Heart right ventricle (tissue), 16 donors: ENCODE results near the gene MACO1. TPM values are rescaled to one million over a fixed set of nuclear protein-coding genes. Genes with fewer than 3 reads are reported as not detected.

ENCODE experiments used
- ATAC-seq, 8 donors: fragments of 200-7000 bp; cut with Tn5 transposase; one replicate each; pipeline ENCODE4 v1.9.1; 2020; ENCODE audit warnings: mild to moderate bottlenecking in 8 of 8, moderate library complexity in 8 of 8, moderate number of reproducible peaks in 1 of 8
- DNase-seq, 2 donors: peaks; one replicate each; pipeline ENCODE4 v3.0.0-alpha.2; 2020
- H3K27ac ChIP-seq, 10 donors: fragments of 200-600 bp; sonication (generic) in 2 of 10; one replicate each; pipeline versions ENCODE4 v1.5.0 to v1.8.0; 2020 to 2022; ENCODE audit warnings: mild to moderate bottlenecking in 3 of 10
- H3K27me3 ChIP-seq, 7 donors: fragments of 200-600 bp; one replicate each; pipeline ENCODE4 v1.8.0; 2021 to 2022; ENCODE audit warnings: mild to moderate bottlenecking in 2 of 7
- H3K36me3 ChIP-seq, 9 donors: fragments of 200-600 bp; sonication (generic) in 1 of 9; one replicate each; pipeline versions ENCODE4 v1.5.0 to v1.8.0; 2020 to 2022; ENCODE audit warnings: mild to moderate bottlenecking in 2 of 9
- H3K4me1 ChIP-seq, 9 donors: fragments of 200-600 bp; sonication (generic) in 1 of 9; one replicate each; pipeline versions ENCODE4 v1.5.0 to v1.8.0; 2020 to 2022; ENCODE audit warnings: mild to moderate bottlenecking in 4 of 9
- H3K4me3 ChIP-seq, 10 donors: fragments of 200-600 bp; sonication (generic) in 2 of 10; one replicate each; pipeline versions ENCODE4 v1.5.0 to v1.8.0; 2020 to 2022; ENCODE audit warnings: mild to moderate bottlenecking in 7 of 10, moderate library complexity in 2 of 10
- H3K9me3 ChIP-seq, 11 donors: fragments of 200-600 bp in 10 of 11; sonication (generic) in 2 of 11; one replicate each; pipeline versions ENCODE4 v1.5.0 to v1.8.0; 2013 to 2022; ENCODE audit warnings: mild to moderate bottlenecking in 2 of 11, control low read depth in 1 of 11, moderate library complexity in 1 of 11
- CTCF ChIP-seq, 9 donors: fragments of 200-600 bp; sonication (generic) in 2 of 9; IDR thresholded peaks; one replicate each; pipeline versions ENCODE4 v1.5.0 to v1.8.0; 2021 to 2022; ENCODE audit warnings: antibody characterized with exemption in 9 of 9, mild to moderate bottlenecking in 5 of 9, moderate library complexity in 1 of 9
- WGBS, 2 donors: extraction: QIAGEN DNeasy Blood & Tissue Kit; methylation state at CpG; one replicate each; pipeline ENCODE4 v1.1.7; 2013; ENCODE audit warnings: inconsistent platforms in 1 of 2; 5-methylcytosine and 5-hydroxymethylcytosine counted together
- intact Hi-C, 10 donors: fragments of 100-400 bp; cut with DNase I; formaldehyde crosslinking; loops; one replicate each; pipeline versions ENCODE4 v1.11.1 to v1.14.2; 2022
- polyA plus RNA-seq, 2 donors: library from polyadenylated mRNA; stranded (reverse); fragments of 200-250 nt; gene quantifications; one replicate each; pipeline ENCODE4 v1.2.3, GENCODE V29; 2013
- total RNA-seq, 10 donors: library from RNA; stranded (reverse); fragmentation: NEBNext Ultra II Directional in 3 of 10; extraction: Animal tissue kit (Norgen Biotek cat#: 25700) in 3 of 10; gene quantifications; one replicate each; pipeline versions ENCODE4 v1.2.1 to v1.2.4, GENCODE V29; 2021 to 2023
- donor health status: Arrhythmogenic right ventricular cardiomyopathy.
- donor health status: ischemic (EF 13 %, LVEDD 7.1; RV severe dilation, severe dysfunction).
- donor health status: healthy with polysubstance abuse.
- donor health status: DM: no; HTN: yes; CAD: no.
- donor health status: DM: no; HTN: no; CAD: no.
- donor health status: ischemic (EF 25% LVEDD 6.9; RV normal size, moderate dysfunction).
- donor health status: ischemic (EF 25% LVEDD 5.7; RV mildly dilated, moderate dysfunction).
- donor health status: healthy.
- donor health status: DM: yes; HTN: yes; CAD: no.
- donor health status: Ischemic cardiomyopathy.
- donor health status: ischemic (EF 35%, LVEDD 5.7; RV mildly dilated, moderate dysfunction).
- donor health status: nonischemic (EF 11% LVEDD 7.7; RV severe dilation, severe dysfunction).
- donor health status: DM: yes; HTN: yes; CAD: no.
- donor health status: PGD.
- donor health status: ischemic (EF 29% LVEDD 5.4; RV normal size, mild dysfunction).
- donor health status: nonischemic (EF 23%, LVEDD 6.1; RV moderate dilation, normal function).

Gene MACO1
- total and polyA plus RNA-seq, 12 donors: 8.7 to 15.5 (median 13.2) TPM

GRCh38 chr1:25468033-25468432 lies 37.3 kb downstream of the MACO1 start:
- DNase-seq: no peak
- TF ChIP-seq CTCF (IDR thresholded peaks at IDR 0.05): no peak
- intact Hi-C loops: loop anchor here in 1 of 10 donors (5.0 kb wide), 1 partner anchor 36 kb away; the partner anchor contains the start of gene MACO1
- H3K27me3 ChIP-seq: no peaks in the 10 kb centered on the region
- H3K27ac ChIP-seq: peak overlapping the region in 9 of 10 donors; percentile 10 to 66 (median 36)
- no peak overlapping the region for H3K4me3 ChIP-seq
- peak; percentile 49 to 86 (median 83) for ATAC-seq
- peaks cover 0 to 19% (median 0%) of the 10 kb centered on the region in 9 donors for H3K36me3 ChIP-seq
- H3K9me3 ChIP-seq: no peaks in the 10 kb centered on the region
- peaks cover 0 to 60% (median 39%) of the 10 kb centered on the region in 9 donors for H3K4me1 ChIP-seq

DNA sequence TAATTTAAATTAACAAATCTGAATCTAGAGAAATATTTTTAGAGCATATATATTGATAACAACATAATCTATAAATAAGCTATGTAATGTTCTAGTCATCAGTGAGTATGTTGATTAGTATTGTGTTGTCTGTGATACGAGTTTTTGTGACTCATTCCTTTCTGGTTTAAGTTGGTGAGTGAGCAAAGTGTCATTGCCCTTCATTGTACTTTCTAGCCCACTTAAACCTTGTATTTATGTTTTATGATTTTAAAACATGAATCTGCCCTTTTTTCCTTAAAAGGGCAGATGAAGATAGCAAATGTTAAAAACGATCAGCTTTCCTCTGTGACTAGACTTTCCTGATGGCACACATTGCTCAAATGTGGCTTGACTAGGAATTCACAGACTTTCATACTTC lies 38.5 kb downstream of the MACO1 start:
- no peak for DNase-seq
- no peak for ATAC-seq
- intact Hi-C loops: loop anchor here in 1 of 10 donors (5.0 kb wide), 1 partner anchor 37 kb away; the partner anchor contains the start of gene MACO1
- no peak overlapping the region for H3K4me3 ChIP-seq
- no peaks in the 10 kb centered on the region for H3K27me3 ChIP-seq
- no peaks in the 10 kb centered on the region for H3K9me3 ChIP-seq
- TF ChIP-seq CTCF (IDR thresholded peaks at IDR 0.05): no peak
- H3K36me3 ChIP-seq: peaks cover 0 to 12% (median 0%) of the 10 kb centered on the region in 9 donors
- WGBS, 2 donors: 74 to 87% methylated on average over 2 of the region's 2 CpGs
- peaks cover 0 to 62% (median 44%) of the 10 kb centered on the region in 9 donors for H3K4me1 ChIP-seq
- peak overlapping the region in 5 of 10 donors; percentile 34 to 66 (median 39) for H3K27ac ChIP-seq

DNA sequence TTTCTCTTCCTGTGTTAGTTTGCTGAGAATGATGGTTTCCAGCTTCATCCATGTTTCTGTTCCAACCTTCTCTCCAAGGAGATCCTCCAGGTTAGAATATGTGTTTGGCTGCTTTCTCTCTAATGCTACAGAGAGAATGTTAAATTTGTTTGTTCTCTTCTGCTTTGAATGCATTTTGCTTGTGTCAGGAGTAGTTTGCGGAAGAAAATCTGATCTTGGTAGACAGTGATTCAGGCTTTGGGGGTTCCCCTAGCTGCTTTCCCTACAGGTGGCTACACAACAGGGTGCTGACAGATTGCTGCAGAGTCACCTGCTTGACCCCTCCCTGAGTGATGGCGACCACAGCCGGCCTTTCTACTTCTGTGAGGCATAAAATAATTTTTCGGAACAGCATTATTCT lies 41.8 kb downstream of the MACO1 start:
- intact Hi-C loops: loop anchor here in 1 of 10 donors (5.0 kb wide), 1 partner anchor 40 kb away; the partner anchor contains the start of gene MACO1
- no peak overlapping the region for H3K4me3 ChIP-seq
- TF ChIP-seq CTCF (IDR thresholded peaks at IDR 0.05): no peak
- no peaks in the 10 kb centered on the region for H3K27me3 ChIP-seq
- no peaks in the 10 kb centered on the region for H3K9me3 ChIP-seq
- H3K4me1 ChIP-seq: peaks cover 0 to 71% (median 49%) of the 10 kb centered on the region in 9 donors
- 79 to 82% methylated on average over 4 of the region's 4 CpGs for WGBS, 2 donors
- peaks cover 0 to 11% (median 0%) of the 10 kb centered on the region in 9 donors for H3K36me3 ChIP-seq
- DNase-seq (no peak), ATAC-seq (no peak)
- no peak overlapping the region for H3K27ac ChIP-seq

- H3K27me3 ChIP-seq: no peaks in the 10 kb centered on the region
- 88 to 96% methylated on average over 1 of the region's 1 CpG for WGBS, 2 donors
- no peak overlapping the region for H3K4me3 ChIP-seq
- TF ChIP-seq CTCF (IDR thresholded peaks at IDR 0.05): no peak
- H3K36me3 ChIP-seq: peaks cover 0 to 11% (median 0%) of the 10 kb centered on the region in 9 donors
- DNase-seq (no peak), ATAC-seq (no peak)
- intact Hi-C loops: loop anchor here in 1 of 10 donors (5.0 kb wide), 1 partner anchor 41 kb away; the partner anchor contains the start of gene MACO1
- H3K9me3 ChIP-seq: no peaks in the 10 kb centered on the region
- H3K27ac ChIP-seq: no peak overlapping the region
- peaks cover 0 to 62% (median 46%) of the 10 kb centered on the region in 9 donors for H3K4me1 ChIP-seq
Observed at GRCh38 chr1:25473653-25474225, 43.0 kb downstream of the MACO1 start.
